Stimulated activated CD8-positive, alpha-beta memory T cell treated with anti-CD3 and anti-CD28 coated beads, Interleukin-12 subunit alpha, Interleukin-12 subunit beta, amount 100 ng/mL, for 24 hours (primary cell): ENCODE results near the gene STX18.

Source experiments
- DNase-seq: peaks from one replicate; pipeline ENCODE4 v3.0.0-alpha.2; 2020; ENCODE audit errors: extremely low read depth

The STX18 gene

GRCh38 chr4:4418676-4419390 is 123.0 kb downstream of the STX18 start:
- DNase-seq, result no peak

GRCh38 chr4:4417886-4418285 is 124.0 kb downstream of the STX18 start:
- no peak for DNase-seq

GRCh38 chr4:4416981-4417380 is 124.9 kb downstream of the STX18 start:
- no peak for DNase-seq

- no peak for DNase-seq
Measured at GRCh38 chr4:4415806-4416805, 125.7 kb downstream of the STX18 start.

GRCh38 chr4:4415107-4415805 is 126.6 kb downstream of the STX18 start:
- no peak for DNase-seq

- no peak for DNase-seq
Measured at GRCh38 chr4:4413806-4414205, 128.0 kb downstream of the STX18 start.

- no peak for DNase-seq
Measured at GRCh38 chr4:4413373-4413725, 128.5 kb downstream of the STX18 start.

- DNase-seq, result no peak
Measured at GRCh38 chr4:4412641-4413372, 129.0 kb downstream of the STX18 start.

GRCh38 chr4:4411906-4412305 is 129.9 kb downstream of the STX18 start:
- no peak for DNase-seq

GRCh38 chr4:4410271-4410670 is 131.6 kb downstream of the STX18 start:
- no peak for DNase-seq

GRCh38 chr4:4409416-4410115 is 132.3 kb downstream of the STX18 start:
- DNase-seq, result no peak

- no peak for DNase-seq
Measured at GRCh38 chr4:4408576-4409335, 133.1 kb downstream of the STX18 start.

- no peak for DNase-seq
Measured at GRCh38 chr4:4408132-4408523, 133.7 kb downstream of the STX18 start.

- DNase-seq, result no peak
Measured at GRCh38 chr4:4407299-4408131, 134.3 kb downstream of the STX18 start.

GRCh38 chr4:4406455-4407298 is 135.2 kb downstream of the STX18 start:
- no peak for DNase-seq

GRCh38 chr4:4405358-4405962 is 136.4 kb downstream of the STX18 start:
- no peak for DNase-seq

GRCh38 chr4:4402966-4403365 is 138.9 kb downstream of the STX18 start:
- DNase-seq, result no peak

- DNase-seq, result no peak
Measured at GRCh38 chr4:4401036-4401435, 140.8 kb downstream of the STX18 start.
